Peyer's patch (tissue), 4 donors: ENCODE data around the gene RNGTT. TPM values are rescaled to one million over a fixed set of nuclear protein-coding genes. Genes with fewer than 3 reads are reported as not detected.

Experiments
- DNase-seq, 3 donors: peaks; one replicate each; pipeline ENCODE4 v3.0.0-alpha.2; 2017 to 2019
- H3K27ac ChIP-seq, 4 donors: fragments of 200-600 bp; sonication (generic); one replicate each; pipeline ENCODE4 v1.5.1; 2016 to 2019
- H3K27me3 ChIP-seq, 2 donors: fragments of 200-600 bp; sonication (generic); one replicate each; pipeline ENCODE4 v1.5.1; 2019
- H3K36me3 ChIP-seq, 3 donors: fragments of 200-600 bp; sonication (generic); one replicate each; pipeline ENCODE4 v1.5.1; 2016 to 2019
- H3K4me1 ChIP-seq, 4 donors: fragments of 200-600 bp; sonication (generic); one replicate each; pipeline ENCODE4 v1.5.1; 2016 to 2019
- H3K4me3 ChIP-seq, 4 donors: fragments of 200-600 bp; sonication (generic); 1 replicate in 3 of 4; 2 replicates in 1 of 4; pipeline ENCODE4 v1.5.1; 2016 to 2019; ENCODE audit warnings: mild to moderate bottlenecking in 1 of 4
- H3K9me3 ChIP-seq, 4 donors: fragments of 200-600 bp; sonication (generic); one replicate each; pipeline ENCODE4 v1.5.1; 2016 to 2019; ENCODE audit warnings: mild to moderate bottlenecking in 1 of 4
- POLR2A ChIP-seq, 2 donors: fragments of 450-650 bp; IDR thresholded peaks; one replicate each; pipeline ENCODE4 v1.5.1; 2017; ENCODE audit warnings: antibody characterized with exemption in 2 of 2, mild to moderate bottlenecking in 2 of 2, moderate library complexity in 2 of 2
- total RNA-seq, 4 donors: library from RNA; depleted of rRNA; stranded (reverse); fragments of >200 nt; gene quantifications; one replicate each; pipeline ENCODE4 v1.1.0, GENCODE V29; 2016
- TF ChIP-seq, protein P1 (sequence below), 6 experiments: fragments of 450-650 bp in 4 of 6; fragments of 200-600 bp in 2 of 6; sonication (generic) in 1 of 6; IDR thresholded peaks; one replicate each; pipeline ENCODE4 v1.5.1; 2017 to 2019; ENCODE audit warnings: antibody characterized with exemption in 6 of 6, mild to moderate bottlenecking in 3 of 6, moderate library complexity in 1 of 6

Gene RNGTT
- total RNA-seq, 4 donors from 2014 or later: 12.7 to 44.6 (median 18.5) TPM

DNA sequence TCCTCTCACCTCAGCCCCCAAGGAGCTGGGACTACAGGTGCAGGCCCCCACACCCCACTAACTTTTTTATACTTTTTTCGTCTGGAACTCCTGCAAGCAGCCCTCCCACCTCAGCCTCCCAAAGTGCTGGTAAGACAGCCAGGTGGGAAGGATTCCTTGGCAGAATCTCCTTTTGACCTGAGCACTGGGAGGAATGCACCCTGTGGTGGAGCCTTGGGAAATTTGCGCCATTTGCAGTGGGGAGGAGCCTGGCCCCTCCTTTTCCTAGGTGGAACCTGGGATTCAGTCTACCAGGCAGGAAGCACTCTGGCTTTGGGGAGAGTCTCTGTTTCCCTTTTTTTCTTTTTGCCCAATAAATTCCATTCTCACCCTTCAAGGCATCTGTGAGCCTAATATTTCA is 2.3 kb upstream of the RNGTT start:
- no peak overlapping the region for H3K4me3 ChIP-seq
- H3K9me3 ChIP-seq: no peaks in the 10 kb centered on the region
- peaks cover 0 to 15% (median 6%) of the 10 kb centered on the region in 4 donors for H3K4me1 ChIP-seq
- TF ChIP-seq, protein P1, sequence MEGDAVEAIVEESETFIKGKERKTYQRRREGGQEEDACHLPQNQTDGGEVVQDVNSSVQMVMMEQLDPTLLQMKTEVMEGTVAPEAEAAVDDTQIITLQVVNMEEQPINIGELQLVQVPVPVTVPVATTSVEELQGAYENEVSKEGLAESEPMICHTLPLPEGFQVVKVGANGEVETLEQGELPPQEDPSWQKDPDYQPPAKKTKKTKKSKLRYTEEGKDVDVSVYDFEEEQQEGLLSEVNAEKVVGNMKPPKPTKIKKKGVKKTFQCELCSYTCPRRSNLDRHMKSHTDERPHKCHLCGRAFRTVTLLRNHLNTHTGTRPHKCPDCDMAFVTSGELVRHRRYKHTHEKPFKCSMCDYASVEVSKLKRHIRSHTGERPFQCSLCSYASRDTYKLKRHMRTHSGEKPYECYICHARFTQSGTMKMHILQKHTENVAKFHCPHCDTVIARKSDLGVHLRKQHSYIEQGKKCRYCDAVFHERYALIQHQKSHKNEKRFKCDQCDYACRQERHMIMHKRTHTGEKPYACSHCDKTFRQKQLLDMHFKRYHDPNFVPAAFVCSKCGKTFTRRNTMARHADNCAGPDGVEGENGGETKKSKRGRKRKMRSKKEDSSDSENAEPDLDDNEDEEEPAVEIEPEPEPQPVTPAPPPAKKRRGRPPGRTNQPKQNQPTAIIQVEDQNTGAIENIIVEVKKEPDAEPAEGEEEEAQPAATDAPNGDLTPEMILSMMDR (IDR thresholded peaks at IDR 0.05): no peak
- TF ChIP-seq POLR2A (IDR thresholded peaks at IDR 0.05): no peak
- DNase-seq: no peak
- H3K36me3 ChIP-seq: no peaks in the 10 kb centered on the region
- H3K27me3 ChIP-seq: no peaks in the 10 kb centered on the region
- H3K27ac ChIP-seq: no peak overlapping the region

DNA sequence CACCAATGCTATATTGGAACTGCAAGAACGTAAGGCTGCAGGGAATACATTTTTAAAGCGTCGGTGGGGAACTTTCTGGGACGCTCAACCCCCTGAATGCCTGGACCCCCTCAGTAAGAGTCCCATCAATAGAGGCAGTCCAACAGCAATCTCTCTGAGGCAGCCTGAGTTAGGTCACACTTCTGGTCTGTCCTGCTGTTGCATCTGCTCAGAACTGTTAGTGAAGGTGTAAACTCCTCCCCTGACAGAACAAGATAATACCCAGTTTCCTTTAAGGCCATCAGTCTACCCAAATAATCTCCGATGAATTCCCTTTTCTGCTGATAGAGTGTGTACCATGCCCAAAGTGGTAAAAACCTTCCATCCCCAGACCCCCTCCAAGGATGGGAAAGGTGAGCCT is 1.1 kb upstream of the RNGTT start:
- TF ChIP-seq, protein P1 (IDR thresholded peaks at IDR 0.05): no peak
- no peak for TF ChIP-seq POLR2A (IDR thresholded peaks at IDR 0.05)
- Histone ChIP-seq H3K9me3 (no peaks in the 10 kb centered on the region), H3K4me1 (peaks cover 0 to 15% (median 6%) of the 10 kb centered on the region in 4 donors), H3K27me3 (no peaks in the 10 kb centered on the region), H3K4me3 (peak overlapping the region in 1 of 4 donors; percentile 75), H3K36me3 (no peaks in the 10 kb centered on the region), H3K27ac (no peak overlapping the region)
- no peak for DNase-seq

DNA sequence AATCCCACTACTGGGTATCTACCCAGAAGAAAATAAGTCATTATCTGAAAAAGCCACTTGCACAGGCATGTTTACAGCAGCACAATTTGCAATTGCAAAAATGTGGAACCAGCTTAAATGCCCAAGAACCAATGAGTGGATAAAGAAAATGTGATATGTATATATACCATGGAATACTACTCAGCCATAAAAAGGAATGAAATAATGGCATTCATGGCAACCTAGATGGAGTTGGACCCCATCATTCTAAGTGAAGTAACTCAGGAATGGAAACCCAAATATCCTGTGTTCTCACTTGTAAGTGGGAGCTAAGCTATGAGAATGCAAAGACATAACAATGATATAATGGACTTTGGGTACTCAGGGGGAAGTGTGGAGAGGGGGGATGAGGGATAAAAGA is 4.6 kb downstream of the RNGTT start:
- peaks cover 0 to 3% (median 0%) of the 10 kb centered on the region in 4 donors for H3K9me3 ChIP-seq
- H3K4me3 ChIP-seq: no peak overlapping the region
- H3K27ac ChIP-seq: no peak overlapping the region
- H3K36me3 ChIP-seq: no peaks in the 10 kb centered on the region
- H3K27me3 ChIP-seq: no peaks in the 10 kb centered on the region
- peaks cover 0 to 10% (median 6%) of the 10 kb centered on the region in 4 donors for H3K4me1 ChIP-seq
- TF ChIP-seq, protein P1 (IDR thresholded peaks at IDR 0.05): no peak
- TF ChIP-seq POLR2A (IDR thresholded peaks at IDR 0.05): no peak
- DNase-seq: no peak

DNA sequence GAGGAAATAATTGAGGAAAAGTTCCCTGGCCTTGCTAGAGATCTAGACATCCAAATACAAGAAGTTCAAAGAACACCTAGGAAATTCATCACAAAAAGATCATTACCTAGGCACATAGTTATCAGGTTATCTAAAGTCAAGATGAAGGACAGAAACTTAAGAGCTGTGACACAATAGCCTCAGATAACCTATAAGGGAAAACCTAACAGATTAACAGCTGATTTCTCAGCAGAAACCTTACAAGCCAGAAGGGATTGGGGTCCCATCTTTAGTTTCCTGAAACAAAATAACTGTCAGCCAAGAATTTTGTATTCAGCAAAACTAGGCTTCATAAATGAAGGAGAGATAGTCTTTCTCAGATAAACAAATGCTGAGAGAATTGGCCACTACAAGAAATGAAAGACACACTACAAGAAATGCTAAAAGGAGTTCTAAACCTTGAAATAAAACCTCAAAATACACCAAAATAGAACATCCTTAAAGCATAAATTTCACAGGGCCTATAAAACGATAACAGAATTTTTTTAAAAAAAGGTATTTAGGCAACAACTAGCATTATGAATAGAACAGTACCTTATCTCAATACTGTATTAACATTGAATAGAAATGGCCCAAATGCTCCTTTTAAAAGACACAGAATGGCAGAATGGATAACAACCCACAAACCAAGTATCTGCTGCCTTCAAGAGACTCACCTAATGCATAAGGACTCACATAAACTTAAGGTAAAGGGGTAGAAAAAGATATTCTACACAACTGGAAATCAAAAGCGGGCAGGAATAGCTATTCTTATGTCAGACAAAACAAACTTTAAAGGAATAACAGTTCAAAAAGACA is 9.7 kb downstream of the RNGTT start:
- TF ChIP-seq, protein P1 (IDR thresholded peaks at IDR 0.05): no peak
- no peak for TF ChIP-seq POLR2A (IDR thresholded peaks at IDR 0.05)

DNA sequence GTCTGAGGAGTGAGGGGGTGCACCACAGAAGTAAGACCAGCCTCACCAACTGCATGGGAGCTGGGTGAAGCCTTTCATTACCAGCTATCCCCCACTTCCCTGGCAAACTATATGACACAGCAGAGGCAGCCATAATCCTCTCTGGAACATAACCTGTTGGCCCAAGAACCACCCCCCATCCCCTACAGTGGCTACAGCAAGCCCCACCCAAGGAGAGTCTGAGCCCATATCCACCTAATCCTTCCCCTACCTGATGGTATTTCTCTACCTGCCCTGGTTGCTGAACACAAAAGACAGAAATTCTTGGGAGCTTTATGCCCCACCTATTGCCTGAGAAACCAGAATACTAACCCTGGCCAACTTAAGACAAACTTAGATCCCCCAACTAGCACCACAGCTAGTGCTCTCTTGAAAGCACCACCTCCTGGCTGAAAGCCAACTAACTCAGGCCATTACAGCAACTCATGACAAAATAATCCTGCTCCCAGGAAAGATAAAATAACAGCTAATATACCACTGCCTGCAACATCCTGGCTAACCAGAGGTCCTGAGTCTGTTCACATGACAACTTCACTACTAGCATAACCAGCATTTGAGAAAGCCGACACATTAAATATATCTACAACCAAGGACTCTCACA is 11.2 kb downstream of the RNGTT start:
- TF ChIP-seq, protein P1 (IDR thresholded peaks at IDR 0.05): no peak
- no peak for TF ChIP-seq POLR2A (IDR thresholded peaks at IDR 0.05)
- no peak overlapping the region for H3K4me3 ChIP-seq
- H3K4me1 ChIP-seq: no peaks in the 10 kb centered on the region
- no peaks in the 10 kb centered on the region for H3K27me3 ChIP-seq
- H3K27ac ChIP-seq: no peak overlapping the region
- DNase-seq: no peak
- H3K36me3 ChIP-seq: no peaks in the 10 kb centered on the region
- peaks cover 0 to 9% (median 0%) of the 10 kb centered on the region in 4 donors for H3K9me3 ChIP-seq

More for the DNA sequence above, 9.7 kb downstream of the RNGTT start:
- Histone ChIP-seq H3K4me1 (no peaks in the 10 kb centered on the region), H3K9me3 (peaks cover 0 to 9% (median 0%) of the 10 kb centered on the region in 4 donors), H3K27me3 (no peaks in the 10 kb centered on the region), H3K27ac (no peak overlapping the region), H3K36me3 (no peaks in the 10 kb centered on the region), H3K4me3 (no peak overlapping the region)
- DNase-seq: no peak
